Right lobe of liver (tissue), 4 donors: ENCODE results near the gene IGFBP2.

ENCODE experiments used
- CTCF ChIP-seq, 4 donors: fragments of 200-600 bp in 3 of 4; fragments of 450-650 bp in 1 of 4; IDR thresholded peaks; one replicate each; pipeline versions ENCODE4 v1.5.1 to v1.8.0; 2016 to 2022; ENCODE audit warnings: antibody characterized with exemption in 4 of 4, mild to moderate bottlenecking in 2 of 4
- POLR2A ChIP-seq: fragments of 450-650 bp; IDR thresholded peaks from one replicate; pipeline ENCODE4 v1.6.1; 2017; ENCODE audit warnings: antibody characterized with exemption, mild to moderate bottlenecking
- donor health status: DM: no; HTN: no; CAD: no.
- donor health status: DM: no; HTN: no; CAD: no.
- donor health status: DM: no; HTN: yes; CAD: no.

- TF ChIP-seq CTCF (IDR thresholded peaks at IDR 0.05) (no peak), POLR2A (no peak)
Measured at GRCh38 chr2:216690853-216691741, 57.9 kb downstream of the IGFBP2 start.
